Parathyroid adenoma (tissue), 2 donors: Measurements from ENCODE around the gene GAGE13.
"Not testable (repeated sequence)": the region's sequence is repeated elsewhere in the genome, so short reads cannot be mapped to it uniquely, and the experiment has no call there.

Experiments used
- H2AFZ ChIP-seq: fragments of 300-600 bp; sonication (generic); one replicate; pipeline ENCODE4 v1.7.0; 2017; ENCODE audit warnings: antibody characterized with exemption, mild to moderate bottlenecking
- H3K27ac ChIP-seq: fragments of 300-600 bp; sonication (generic); one replicate; pipeline ENCODE4 v1.7.0; 2017
- H3K27me3 ChIP-seq: fragments of 300-600 bp; sonication (generic); one replicate; pipeline ENCODE4 v1.7.0; 2017; ENCODE audit warnings: low read length; ENCODE audit not compliant: control insufficient read depth, insufficient read depth
- H3K36me3 ChIP-seq: fragments of 300-600 bp; sonication (generic); one replicate; pipeline ENCODE4 v1.7.0; 2017; ENCODE audit warnings: low read length; ENCODE audit not compliant: control insufficient read depth, insufficient read depth
- H3K4me1 ChIP-seq: fragments of 300-600 bp; sonication (generic); one replicate; pipeline ENCODE4 v1.7.0; 2017; ENCODE audit warnings: control low read depth
- H3K4me2 ChIP-seq: fragments of 300-600 bp; sonication (generic); one replicate; pipeline ENCODE4 v1.7.0; 2017; ENCODE audit warnings: low read length
- H3K4me3 ChIP-seq: fragments of 300-600 bp; sonication (generic); one replicate; pipeline ENCODE4 v1.7.0; 2017; ENCODE audit warnings: low read depth, low read length
- H3K79me2 ChIP-seq: fragments of 300-600 bp; sonication (generic); one replicate; pipeline ENCODE4 v1.7.0; 2017; ENCODE audit warnings: control low read depth
- H3K9ac ChIP-seq: fragments of 300-600 bp; sonication (generic); one replicate; pipeline ENCODE4 v1.7.0; 2017; ENCODE audit warnings: mild to moderate bottlenecking
- H3K9me3 ChIP-seq: fragments of 300-600 bp; sonication (generic); one replicate; pipeline ENCODE4 v1.7.0; 2017; ENCODE audit warnings: low read length; ENCODE audit not compliant: control insufficient read depth
- donor health status: primary hyperparathyroidism.

The GAGE13 gene

DNA sequence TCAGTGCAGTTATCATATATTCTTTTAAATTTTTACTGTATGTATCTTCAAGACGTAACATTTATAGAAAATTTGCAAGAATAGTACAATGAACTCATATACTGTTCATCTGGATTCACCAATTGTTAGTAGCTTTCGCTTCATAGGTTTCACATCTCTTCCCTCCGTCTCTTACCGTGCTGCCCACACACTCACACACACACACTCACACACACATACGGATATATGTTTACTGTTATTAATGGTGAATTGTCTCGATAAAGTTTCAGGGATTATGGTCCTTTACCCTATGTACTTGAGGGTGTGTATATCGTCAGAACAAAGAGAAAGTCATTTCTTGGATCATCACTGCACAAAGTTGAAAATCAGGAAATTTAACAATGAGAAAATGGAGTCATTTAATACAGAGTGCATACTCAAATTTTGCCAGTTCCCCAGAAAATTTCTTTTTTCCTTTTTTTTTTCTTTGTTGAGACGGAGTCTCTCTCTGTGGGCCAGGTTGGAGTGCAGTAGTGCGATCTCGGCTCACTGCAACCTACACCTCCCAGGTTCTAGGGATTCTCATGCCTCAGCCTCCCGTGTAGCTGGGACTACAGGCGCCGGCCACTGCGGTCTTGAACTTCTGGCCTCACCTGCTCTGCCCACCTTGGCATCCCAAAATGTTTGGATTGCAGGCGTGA is 13.3 kb downstream of the GAGE13 start:
- H2AFZ ChIP-seq, H3K27me3 ChIP-seq, H3K4me3 ChIP-seq, H3K9ac ChIP-seq, H3K79me2 ChIP-seq, H3K4me2 ChIP-seq, H3K27ac ChIP-seq, H3K4me1 ChIP-seq, H3K36me3 ChIP-seq, H3K9me3 ChIP-seq: not testable (repeated sequence)

DNA sequence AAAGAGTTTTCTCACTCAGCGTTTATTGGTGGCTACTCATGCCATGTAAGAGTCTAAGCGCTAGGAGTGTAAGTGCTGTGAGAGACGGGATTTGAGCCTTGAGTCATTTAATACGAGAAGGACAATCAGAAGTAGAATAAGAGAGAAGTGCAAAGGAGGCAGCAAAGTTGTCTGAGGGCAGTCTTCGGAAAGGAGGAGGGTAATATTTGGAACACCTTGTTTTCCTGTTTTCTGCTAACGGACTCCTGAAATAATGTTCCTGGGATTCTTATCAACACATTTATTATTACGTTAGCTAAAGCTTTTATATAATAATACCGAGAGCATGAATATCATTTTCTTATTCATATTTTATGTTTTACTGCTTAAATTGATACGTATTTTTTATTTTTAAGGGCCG is 14.0 kb downstream of the GAGE13 start:
- H3K9ac ChIP-seq, H3K27me3 ChIP-seq, H3K4me2 ChIP-seq, H3K79me2 ChIP-seq, H3K9me3 ChIP-seq, H3K4me3 ChIP-seq, H3K27ac ChIP-seq, H3K4me1 ChIP-seq, H3K36me3 ChIP-seq, H2AFZ ChIP-seq: not testable (repeated sequence)

DNA sequence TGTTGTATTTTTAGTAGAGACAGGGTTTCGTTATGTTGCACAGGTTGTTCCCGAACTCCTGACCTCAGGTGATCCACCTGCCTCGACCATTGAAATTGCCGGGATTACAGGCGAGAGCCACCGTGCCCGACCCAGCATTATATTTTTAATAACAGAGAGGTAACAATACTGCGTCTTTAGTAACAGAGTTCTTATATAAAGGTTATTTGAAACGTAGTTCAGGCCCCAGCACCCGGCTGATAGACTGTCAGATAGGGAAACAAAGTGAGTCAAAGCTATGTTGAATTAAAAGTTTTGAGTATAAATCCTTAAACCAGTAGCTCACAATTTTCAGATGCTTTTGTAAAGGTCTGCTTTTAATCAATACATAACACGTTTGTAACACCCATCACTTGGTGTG is 14.8 kb downstream of the GAGE13 start:
- H3K4me3 ChIP-seq, H3K27me3 ChIP-seq, H3K9me3 ChIP-seq, H2AFZ ChIP-seq, H3K27ac ChIP-seq, H3K79me2 ChIP-seq, H3K9ac ChIP-seq, H3K4me1 ChIP-seq, H3K36me3 ChIP-seq, H3K4me2 ChIP-seq: not testable (repeated sequence)
